GM12892 (cell line): ENCODE measurements around the gene MRPL32.

Source experiments
- DNase-seq: peaks from one replicate; pipeline ENCODE4 v3.0.0; 2011; ENCODE audit not compliant: insufficient read length
- FAIRE-seq: peaks from 2 replicates; lab custom pipeline; 2011; peaks lifted over from hg19 to GRCh38; lab: Jason Lieb, UNC
- POLR2A ChIP-seq: IDR thresholded peaks from 2 replicates; pipeline ENCODE4 v1.6.1; 2011; ENCODE audit warnings: low read depth, low read length, control low read depth
- POLR2AphosphoS5 ChIP-seq: IDR thresholded peaks from 2 replicates; pipeline ENCODE4 v1.6.1; 2011; ENCODE audit warnings: low read depth, low read length, control low read depth
- TAF1 ChIP-seq: IDR thresholded peaks from 2 replicates; pipeline ENCODE4 v1.6.1; 2011; ENCODE audit warnings: low read depth, mild to moderate bottlenecking, control low read depth, low read length, borderline replicate concordance

MRPL32 gene

GRCh38 chr7:42911454-42912447 lies 20.4 kb upstream of the MRPL32 start, which contains the start of gene C7orf25:
C7orf25 (minus strand) TSS chr7:42912070; CDS start chr7:42910900, 1,170 bp downstream.
- DNase-seq, result peak; percentile 86
- FAIRE-seq, result peak; percentile 98
- TF ChIP-seq TAF1, result no peak
- TF ChIP-seq POLR2AphosphoS5, result no peak
- TF ChIP-seq POLR2A, result no peak; the same call in 1 of the 2 replicates

DNA sequence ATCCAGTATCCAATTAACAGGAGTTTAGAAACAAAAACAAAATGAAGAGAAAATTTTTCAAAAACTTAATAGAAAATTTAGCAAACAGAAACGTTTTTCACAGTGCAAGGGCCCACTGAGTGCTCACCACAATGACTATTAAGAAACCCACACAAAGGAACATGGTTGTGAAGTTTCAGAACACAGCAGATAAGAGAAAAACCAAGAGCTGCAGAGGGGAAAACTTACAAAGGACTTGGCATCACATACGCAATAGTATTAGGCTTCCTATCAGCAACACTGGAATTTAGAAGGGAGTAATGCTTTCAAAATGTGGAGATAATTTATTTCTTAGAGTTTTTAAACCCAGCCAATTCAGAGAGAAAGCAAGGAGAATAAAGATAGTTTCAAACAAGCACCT lies 18.6 kb upstream of the MRPL32 start:
- FAIRE-seq, result no peak
- TF ChIP-seq POLR2A, result no peak
- no peak for TF ChIP-seq POLR2AphosphoS5
- TF ChIP-seq TAF1, result no peak
- DNase-seq, result no peak

DNA sequence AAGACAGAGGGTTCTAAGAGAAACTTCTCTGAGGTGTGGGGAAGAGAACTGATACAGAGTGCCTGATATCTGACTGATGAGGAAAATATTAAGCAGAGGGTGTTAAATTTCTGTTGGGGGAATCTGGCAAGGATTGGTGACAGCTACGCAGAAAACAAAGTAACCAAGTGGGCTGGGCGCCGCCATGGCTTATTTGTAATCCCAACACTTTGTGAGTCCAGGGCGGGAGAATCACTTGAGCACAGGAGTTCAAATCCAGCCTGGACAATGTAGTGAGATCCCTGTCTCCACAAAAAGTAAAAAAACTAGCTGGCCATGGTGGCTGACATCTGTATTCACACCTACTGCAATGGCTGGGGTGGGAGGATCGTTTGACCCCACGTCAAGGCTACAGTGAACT lies 18.2 kb upstream of the MRPL32 start:
- DNase-seq (no peak), FAIRE-seq (no peak)
- TF ChIP-seq TAF1 (no peak), POLR2AphosphoS5 (no peak)

DNA sequence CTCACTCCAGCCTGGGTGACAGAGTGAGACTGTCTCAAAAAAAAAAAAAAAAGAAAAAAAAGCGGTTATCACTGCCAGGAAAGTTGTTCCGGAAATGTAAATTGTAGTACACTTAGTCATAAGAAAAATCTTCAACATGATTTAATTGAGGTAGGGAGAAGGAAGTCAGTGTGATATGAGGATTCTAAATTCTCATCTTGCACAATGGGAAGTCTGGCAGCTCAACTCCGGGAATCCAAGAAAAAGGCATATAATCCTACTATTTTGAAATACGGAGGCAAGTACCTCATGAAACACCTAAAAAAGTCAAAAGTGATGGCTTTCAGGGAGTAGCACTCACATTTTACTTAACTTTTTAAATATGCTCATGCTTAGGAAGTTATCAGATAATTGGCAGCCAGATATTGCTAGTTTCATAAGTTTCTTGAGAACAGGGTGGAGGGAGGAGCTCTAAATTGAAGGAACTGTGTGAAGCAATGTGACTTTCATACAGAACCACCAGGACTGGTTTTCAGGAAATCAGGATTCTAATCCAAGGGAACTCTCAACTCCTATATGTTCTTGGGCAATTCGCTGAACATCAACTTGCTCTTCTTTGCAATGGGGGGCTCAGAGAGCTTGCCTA lies 17.6 kb upstream of the MRPL32 start:
- TF ChIP-seq POLR2AphosphoS5 (no peak), POLR2A (no peak), TAF1 (no peak)
- FAIRE-seq (no peak), DNase-seq (no peak)

DNA sequence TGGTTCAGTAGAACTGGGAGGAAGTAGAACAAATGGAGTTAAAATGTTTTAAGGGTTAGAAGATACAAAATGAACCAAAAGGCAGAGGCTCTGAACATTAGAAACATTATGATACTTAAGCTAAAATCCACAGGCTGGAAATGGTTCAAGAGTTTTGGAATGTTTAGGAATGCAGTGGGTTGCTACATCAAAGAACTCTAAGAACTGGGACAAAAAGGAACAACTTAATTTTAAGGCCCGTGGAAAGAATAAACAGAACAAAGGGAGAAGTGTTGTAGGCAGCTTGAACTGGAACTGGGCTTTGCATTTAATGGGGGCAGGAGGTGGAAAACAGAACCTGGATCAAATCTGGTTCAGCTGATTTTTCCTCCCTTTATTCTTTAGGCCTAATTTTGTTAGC lies 16.8 kb upstream of the MRPL32 start:
- DNase-seq (no peak), FAIRE-seq (no peak)
- TF ChIP-seq POLR2AphosphoS5, result no peak; the same call in 1 of the 2 replicates
- no peak for TF ChIP-seq POLR2A
- TF ChIP-seq TAF1, result no peak

DNA sequence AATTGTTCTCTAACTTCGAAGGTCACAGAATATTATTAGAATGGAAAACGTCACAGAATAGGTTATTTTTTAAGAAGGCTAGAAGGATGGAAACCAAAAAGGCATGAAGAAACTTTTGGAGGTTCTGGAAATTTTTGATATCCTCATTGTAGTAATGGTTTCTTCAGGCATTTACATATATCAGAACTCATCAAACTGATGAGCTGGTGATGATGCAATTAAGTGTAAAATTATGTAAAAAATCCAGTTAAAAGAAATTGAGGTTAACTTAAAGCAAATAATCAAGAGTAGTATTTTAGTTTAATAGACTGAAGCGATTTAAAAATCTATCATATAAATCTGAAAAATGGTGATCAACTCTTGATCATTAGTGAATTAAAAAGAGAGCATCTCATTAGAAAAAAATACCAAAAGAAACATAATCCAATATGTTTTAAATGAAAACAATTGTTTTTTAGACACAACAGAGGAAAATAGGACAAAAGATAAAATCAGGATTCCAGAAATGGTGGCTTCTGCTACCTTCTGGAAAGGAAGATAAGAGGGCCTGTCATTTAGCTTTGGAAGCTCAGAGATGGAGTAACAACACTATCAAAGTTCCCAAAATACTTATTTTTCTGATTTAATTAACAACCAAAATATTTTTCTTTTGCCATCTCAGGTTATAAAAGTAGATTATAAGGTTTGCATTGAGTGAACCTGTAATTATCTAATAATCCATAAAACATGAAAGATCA lies 10.0 kb upstream of the MRPL32 start:
- FAIRE-seq (no peak), DNase-seq (no peak)
- TF ChIP-seq POLR2A, result no peak
- TF ChIP-seq TAF1, result no peak
- TF ChIP-seq POLR2AphosphoS5, result no peak

GRCh38 chr7:42924223-42924838 lies 7.8 kb upstream of the MRPL32 start:
- TF ChIP-seq POLR2AphosphoS5, result no peak
- no peak for TF ChIP-seq POLR2A
- no peak for TF ChIP-seq TAF1
- FAIRE-seq (no peak), DNase-seq (no peak)

- FAIRE-seq, result peak; percentile 9
- no peak for TF ChIP-seq TAF1
- TF ChIP-seq POLR2A, result no peak
- no peak for TF ChIP-seq POLR2AphosphoS5
- DNase-seq, result no peak
Observed at GRCh38 chr7:42925630-42926029, 6.5 kb upstream of the MRPL32 start.

DNA sequence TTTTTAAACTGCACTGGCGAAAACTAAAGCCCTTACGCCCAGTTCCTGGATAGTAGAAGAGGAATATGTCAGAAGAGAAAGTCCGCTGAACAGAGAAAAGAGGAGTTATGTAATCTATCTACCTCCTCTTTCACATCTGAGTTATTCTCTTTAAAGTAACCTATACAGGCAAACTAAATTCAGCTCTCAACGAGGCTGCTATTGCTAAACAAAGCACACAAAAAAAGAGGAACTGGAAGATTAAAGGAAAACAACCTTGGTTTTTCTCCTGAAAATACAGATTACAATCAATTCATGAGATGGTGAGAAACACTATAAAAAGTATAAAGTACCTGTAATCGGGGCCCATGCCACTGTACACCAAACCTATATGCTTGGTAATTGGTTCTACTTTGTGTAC lies 6.0 kb upstream of the MRPL32 start:
- FAIRE-seq, result no peak
- no peak for DNase-seq
- TF ChIP-seq TAF1 (no peak), POLR2AphosphoS5 (no peak), POLR2A (no peak)

DNA sequence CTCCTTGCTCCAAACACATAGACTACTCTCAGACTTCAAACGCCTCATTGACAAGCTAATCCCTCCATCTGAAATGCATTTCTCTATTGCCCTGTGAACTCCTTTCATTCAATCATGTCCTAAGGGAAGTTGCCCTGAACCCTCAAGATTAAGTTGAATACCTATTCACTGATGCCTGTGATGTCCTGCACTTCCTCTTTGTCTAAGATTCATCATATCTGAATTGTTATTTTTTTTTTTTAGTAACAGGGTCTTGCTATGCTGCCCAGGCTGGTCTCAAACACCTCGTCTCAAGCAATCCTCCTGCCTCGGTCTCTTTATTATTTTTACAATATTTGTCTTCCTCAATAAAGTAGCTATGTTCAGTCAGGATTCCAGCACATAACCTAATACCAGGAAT lies 3.4 kb upstream of the MRPL32 start:
- TF ChIP-seq TAF1, result no peak
- TF ChIP-seq POLR2A, result no peak
- no peak for TF ChIP-seq POLR2AphosphoS5
- DNase-seq (no peak), FAIRE-seq (no peak)

DNA sequence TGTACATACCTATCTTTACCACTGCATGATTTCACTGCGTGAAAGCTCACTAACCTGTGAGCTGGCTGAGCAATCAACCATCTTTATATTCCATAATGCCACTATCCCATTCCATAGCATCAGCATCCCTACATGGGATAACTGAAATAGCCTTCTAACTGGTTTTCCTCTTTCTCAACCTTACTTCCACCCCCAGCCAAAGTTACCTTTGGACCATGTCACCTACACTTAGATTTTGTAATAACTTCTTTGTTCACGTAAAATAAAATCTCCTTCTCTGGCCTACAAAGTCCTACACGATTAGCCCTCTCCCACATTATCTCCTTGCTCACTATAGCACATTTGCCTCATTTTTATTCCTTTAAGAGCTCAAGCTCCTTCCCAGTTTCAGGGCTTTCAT lies 2.7 kb upstream of the MRPL32 start:
- TF ChIP-seq POLR2A (no peak), POLR2AphosphoS5 (no peak), TAF1 (no peak)
- FAIRE-seq, result no peak
- DNase-seq, result no peak
